Lower leg skin (tissue), 3 donors: ENCODE results near the gene HK1.

ENCODE experiments used
- CTCF ChIP-seq, 3 donors: fragments of 450-650 bp; IDR thresholded peaks; one replicate each; pipeline ENCODE4 v1.5.1; 2016; ENCODE audit warnings: antibody characterized with exemption in 3 of 3, mild to moderate bottlenecking in 3 of 3, moderate library complexity in 2 of 3
- POLR2A ChIP-seq, 2 donors: fragments of 450-650 bp; IDR thresholded peaks; one replicate each; pipeline ENCODE4 v1.6.1; 2016 to 2017; ENCODE audit warnings: antibody characterized with exemption in 2 of 2, mild to moderate bottlenecking in 1 of 2, moderate library complexity in 1 of 2

GRCh38 chr10:69240455-69240854, 37.8 kb upstream of the HK1 start:
- TF ChIP-seq CTCF (IDR thresholded peaks at IDR 0.05) (no peak), POLR2A (IDR thresholded peaks at IDR 0.05) (no peak)
